DND-41 (cell line): ENCODE results near the gene COL25A1.

Experiments
- EZH2 ChIP-seq: IDR thresholded peaks from 3 replicates; pipeline ENCODE4 v1.6.1; 2012; ENCODE audit warnings: borderline replicate concordance, low read depth, mild to moderate bottlenecking, moderate library complexity, low read length, inconsistent platforms; ENCODE audit not compliant: severe bottlenecking
- TF ChIP-seq, protein P1 (sequence below): IDR thresholded peaks from 2 replicates; pipeline ENCODE4 v1.5.1; 2012; ENCODE audit warnings: borderline replicate concordance, low read length, moderate library complexity, mild to moderate bottlenecking; ENCODE audit not compliant: poor library complexity, severe bottlenecking; ENCODE audit errors: extremely low read depth

DNA sequence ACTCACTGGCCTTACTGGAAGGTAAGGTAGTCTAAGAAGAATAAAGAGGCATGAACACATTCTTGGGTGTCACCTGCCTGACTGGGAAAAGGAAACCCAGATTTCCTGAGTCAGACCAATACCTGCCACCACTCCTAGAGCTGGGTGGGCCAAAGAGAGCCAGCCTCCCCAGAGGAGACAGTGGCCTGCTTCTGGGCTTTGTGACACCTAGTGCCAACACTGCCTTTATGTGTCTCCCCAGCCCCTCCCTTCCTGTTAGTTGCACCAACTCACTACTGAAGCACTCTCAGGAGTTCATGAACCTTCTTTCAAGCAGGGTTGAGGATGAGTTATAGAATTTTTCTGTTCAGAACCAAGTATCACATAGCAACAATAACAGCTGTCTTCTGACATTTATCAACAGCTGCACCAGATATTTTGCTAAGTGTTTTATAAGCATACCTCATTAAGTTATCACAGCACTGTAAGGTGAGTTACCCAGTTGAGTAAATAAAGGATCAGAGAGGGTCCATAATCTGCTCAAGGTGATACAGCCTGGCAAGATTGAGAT lies 462.0 kb downstream of the COL25A1 start:
- TF ChIP-seq, protein P1, sequence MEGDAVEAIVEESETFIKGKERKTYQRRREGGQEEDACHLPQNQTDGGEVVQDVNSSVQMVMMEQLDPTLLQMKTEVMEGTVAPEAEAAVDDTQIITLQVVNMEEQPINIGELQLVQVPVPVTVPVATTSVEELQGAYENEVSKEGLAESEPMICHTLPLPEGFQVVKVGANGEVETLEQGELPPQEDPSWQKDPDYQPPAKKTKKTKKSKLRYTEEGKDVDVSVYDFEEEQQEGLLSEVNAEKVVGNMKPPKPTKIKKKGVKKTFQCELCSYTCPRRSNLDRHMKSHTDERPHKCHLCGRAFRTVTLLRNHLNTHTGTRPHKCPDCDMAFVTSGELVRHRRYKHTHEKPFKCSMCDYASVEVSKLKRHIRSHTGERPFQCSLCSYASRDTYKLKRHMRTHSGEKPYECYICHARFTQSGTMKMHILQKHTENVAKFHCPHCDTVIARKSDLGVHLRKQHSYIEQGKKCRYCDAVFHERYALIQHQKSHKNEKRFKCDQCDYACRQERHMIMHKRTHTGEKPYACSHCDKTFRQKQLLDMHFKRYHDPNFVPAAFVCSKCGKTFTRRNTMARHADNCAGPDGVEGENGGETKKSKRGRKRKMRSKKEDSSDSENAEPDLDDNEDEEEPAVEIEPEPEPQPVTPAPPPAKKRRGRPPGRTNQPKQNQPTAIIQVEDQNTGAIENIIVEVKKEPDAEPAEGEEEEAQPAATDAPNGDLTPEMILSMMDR: no peak
- TF ChIP-seq EZH2: no peak
